HCT116 (cell line): ENCODE measurements around the gene NOTUM. TPM values are rescaled to one million over a fixed set of nuclear protein-coding genes. Genes with fewer than 3 reads are reported as not detected.
"Not testable (repeated sequence)": the region's sequence is repeated elsewhere in the genome, so short reads cannot be mapped to it uniquely, and the experiment has no call there.

ENCODE experiments used
- ATAC-seq: fragments of 200-7000 bp; cut with Tn5 transposase; 2 replicates; pipeline ENCODE4 v1.9.1; 2020; ENCODE audit warnings: mild to moderate bottlenecking, moderate library complexity
- BruUV-seq: library from RNA; stranded (reverse); fragments of 400-500 nt; replicated peaks from 2 replicates; lab custom pipeline; 2021; lab: Mats Ljungman, UMichigan
- CTCF ChIA-PET: fragments of 300-600 bp; sonication (Branson Sonifier 250); formaldehyde crosslinking; loops from one replicate; lab custom pipeline; 2021; ENCODE audit warnings: antibody characterized with exemption; lab: Charles Lee
- POLR2A ChIA-PET: fragments of 300-600, 350-600 bp; sonication (Branson Sonifier 250); formaldehyde crosslinking; loops from one replicate; lab custom pipeline; 2021; ENCODE audit warnings: antibody characterized with exemption; lab: Charles Lee
- RAD21 ChIA-PET, 2 experiments: fragments of 300-600 bp; sonication (Branson Sonifier 250); formaldehyde crosslinking; loops; one replicate each; lab custom pipeline; 2023; ENCODE audit warnings: low total read pairs in 2 of 2; ENCODE audit not compliant: uncharacterized antibody in 2 of 2, unreplicated experiment in 2 of 2, low non-redundant PET in 1 of 2; lab: Charles Lee
- DNase-seq: peaks from one replicate; pipeline ENCODE4 v3.0.0-alpha.2; 2010; ENCODE audit warnings: low read depth, low spot score
- H2AFZ ChIP-seq: fragments of 200-600 bp; shearing (Covaris generic), sonication (generic); 2 replicates; pipeline ENCODE4 v1.6.1; 2017; ENCODE audit warnings: low read depth, mixed run types, mixed read lengths, antibody characterized with exemption, low read length; ENCODE audit not compliant: poor library complexity, severe bottlenecking
- H3K27ac ChIP-seq: 2 replicates; pipeline ENCODE4 v1.5.1; 2012; ENCODE audit warnings: low read depth, low read length
- H3K27me3 ChIP-seq: fragments of 200-600 bp; sonication (generic); 2 replicates; pipeline ENCODE4 v1.6.1; 2016; ENCODE audit warnings: mixed run types, low read length, mixed read lengths; ENCODE audit not compliant: insufficient read depth
- H3K36me3 ChIP-seq, 2 experiments: fragments of 200-500 bp in 1 of 2; fragments of 200-600 bp in 1 of 2; sonication (Bioruptor generic) in 1 of 2; sonication (generic) in 1 of 2; 2 replicates each; pipeline versions ENCODE4 v1.5.1 to v1.6.1; 2014 to 2016; ENCODE audit warnings: low read length in 2 of 2, inconsistent platforms in 1 of 2, mixed read lengths in 1 of 2, mixed run types in 1 of 2; ENCODE audit not compliant: insufficient read depth in 2 of 2, control insufficient read depth in 1 of 2
- H3K4me1 ChIP-seq, 2 experiments: fragments of 200-600 bp in 1 of 2; sonication (generic) in 1 of 2; 2 replicates each; pipeline versions ENCODE4 v1.5.1 to v1.6.1; 2012 to 2017; ENCODE audit warnings: low read length in 2 of 2, inconsistent platforms in 1 of 2, mild to moderate bottlenecking in 1 of 2, mixed read lengths in 1 of 2, mixed run types in 1 of 2, moderate library complexity in 1 of 2; ENCODE audit not compliant: insufficient read depth in 2 of 2, control insufficient read depth in 1 of 2
- H3K4me2 ChIP-seq: fragments of 200-600 bp; sonication (generic); 2 replicates; pipeline ENCODE4 v1.6.1; 2017; ENCODE audit warnings: mixed run types, low read length, mixed read lengths
- H3K4me3 ChIP-seq, 2 experiments: fragments of 200-600 bp in 1 of 2; sonication (generic) in 1 of 2; replicated peaks in 1 of 2; 2 replicates each; pipeline ENCODE4 v1.5.1; 2011 to 2016; ENCODE audit warnings: low read length in 2 of 2, control low read depth in 1 of 2, low read depth in 1 of 2, mild to moderate bottlenecking in 1 of 2, mixed read lengths in 1 of 2, mixed run types in 1 of 2
- H3K79me2 ChIP-seq: fragments of 200-600 bp; sonication (generic); 2 replicates; pipeline ENCODE4 v1.6.1; 2017; ENCODE audit warnings: mild to moderate bottlenecking, mixed run types, low read length, moderate library complexity, mixed read lengths; ENCODE audit not compliant: insufficient read depth
- H3K9ac ChIP-seq: fragments of 200-600 bp; sonication (generic); 2 replicates; pipeline ENCODE4 v1.6.1; 2016; ENCODE audit warnings: low read length, mixed read lengths
- H3K9me2 ChIP-seq: fragments of 200-600 bp; sonication (generic), shearing (Covaris generic); 2 replicates; pipeline ENCODE4 v1.6.1; 2017; ENCODE audit warnings: mixed run types, mild to moderate bottlenecking, moderate library complexity; ENCODE audit not compliant: insufficient read depth
- H3K9me3 ChIP-seq, 2 experiments: fragments of 200-500 bp in 1 of 2; fragments of 200-600 bp in 1 of 2; sonication (Bioruptor generic) in 1 of 2; sonication (generic) in 1 of 2; 2 replicates each; pipeline ENCODE4 v1.6.1; 2014 to 2017; ENCODE audit warnings: low read length in 2 of 2, mixed read lengths in 2 of 2, inconsistent platforms in 1 of 2, low read depth in 1 of 2, mild to moderate bottlenecking in 1 of 2, mixed run types in 1 of 2, moderate library complexity in 1 of 2; ENCODE audit not compliant: control insufficient read depth in 1 of 2, insufficient read depth in 1 of 2
- H4K20me1 ChIP-seq: fragments of 200-600 bp; sonication (generic), shearing (Covaris generic); 2 replicates; pipeline ENCODE4 v1.6.1; 2017; ENCODE audit warnings: mixed run types, mild to moderate bottlenecking, moderate library complexity; ENCODE audit not compliant: insufficient read depth
- ATF3 ChIP-seq: IDR thresholded peaks from 2 replicates; pipeline ENCODE4 v1.6.1; 2012
- CTCF ChIP-seq, 3 experiments: fragments of 200-600 bp in 1 of 3; sonication (generic) in 1 of 3; IDR thresholded peaks in 2 of 3; conservative IDR thresholded peaks in 1 of 3; 2 replicates each; pipeline ENCODE4 v1.5.1; 2012 to 2017; ENCODE audit warnings: low read depth in 2 of 3, low read length in 2 of 3, antibody characterized with exemption in 1 of 3, borderline replicate concordance in 1 of 3, control low read depth in 1 of 3, mild to moderate bottlenecking in 1 of 3, mixed read lengths in 1 of 3, mixed run types in 1 of 3, moderate library complexity in 1 of 3; ENCODE audit not compliant: insufficient read depth in 1 of 3
- RAD21 ChIP-seq: IDR thresholded peaks from 2 replicates; pipeline ENCODE4 v1.6.1; 2012; ENCODE audit warnings: low read depth, mild to moderate bottlenecking
- intact Hi-C: fragments of 100-400 bp; cut with micrococcal nuclease; formaldehyde crosslinking; loops from 2 replicates; pipeline ENCODE4 v1.10.0; 2022
- total RNA-seq: library from RNA; stranded (reverse); gene quantifications from one replicate; pipeline ENCODE4 v1.2.1, GENCODE V29; 2021; ENCODE audit not compliant: unreplicated experiment

The NOTUM gene
- total RNA-seq, 1 experiment from 2014 or later: 12.5 TPM

- TF ChIP-seq ATF3: no peak
Observed at GRCh38 chr17:81954131-81955057, 6.6 kb downstream of the NOTUM start (continued).

GRCh38 chr17:81953443-81953842 is 7.5 kb downstream of the NOTUM start:
- TF ChIP-seq CTCF (IDR thresholded peaks at IDR 0.05 in 2 of 3, conservative IDR thresholded peaks at IDR 0.05 in 1 of 3; ENCODE audit: borderline replicate concordance in 1 of 3, insufficient read depth in 1 of 3, low read depth in 2 of 3, low read length in 2 of 3) (peak in 2 of 3 experiments; percentile 20 to 31; a peak in 2 of 6 replicates), RAD21 (peak; percentile 62)
- H3K79me2 ChIP-seq, H3K36me3 ChIP-seq, H3K9me2 ChIP-seq, H3K9me3 ChIP-seq, BruUV-seq, H3K4me2 ChIP-seq, H3K4me3 ChIP-seq, H2AFZ ChIP-seq, H4K20me1 ChIP-seq, intact Hi-C loops, H3K9ac ChIP-seq, DNase-seq, H3K27me3 ChIP-seq, H3K4me1 ChIP-seq, H3K27ac ChIP-seq: not testable (repeated sequence)
- POLR2A ChIA-PET: interaction anchor here (2.6 to 2.9 kb wide), 2 partner anchors 10 to 69 kb away, joined by 6 to 8 read pairs; partner anchors contain the start of genes CENPX and LRRC45
- CTCF ChIA-PET: interaction anchor here (3.5 kb wide), 1 partner anchor 68 kb away, joined by 22 read pairs; the partner anchor contains the start of genes CENPX and LRRC45
- RAD21 ChIA-PET: interaction anchor here in 1 of 2 experiments (0.8 kb wide), 1 partner anchor 27 kb away, joined by 4 read pairs; no protein-coding TSS in a partner anchor
- ATAC-seq: peak; percentile 57
